NCI-H510A (cell line): ENCODE data around the gene TMEM18.

Source experiments
- DNase-seq: peaks from one replicate; lab custom pipeline; 2025; lab: John Stamatoyannopoulos, UW

Gene TMEM18

DNA sequence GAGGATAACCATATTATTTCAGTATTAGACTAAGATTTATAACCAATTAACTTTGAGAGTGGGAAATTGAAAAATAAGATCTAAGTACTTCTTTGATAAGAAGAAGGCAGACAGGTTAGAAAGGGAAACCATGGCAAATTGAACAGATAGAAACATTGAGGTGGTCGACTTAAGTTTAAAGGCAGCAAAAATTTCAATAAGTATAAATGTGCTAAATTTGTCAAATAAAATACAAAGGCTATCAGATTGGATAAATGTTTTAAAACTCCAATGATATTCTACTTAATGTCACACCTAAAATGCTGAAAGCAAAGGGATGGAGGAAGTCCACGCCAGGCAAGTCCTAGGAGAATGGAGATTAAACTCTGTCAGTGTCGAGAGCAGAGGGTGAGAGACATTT, 59.2 kb downstream of the TMEM18 start:
- DNase-seq, result no peak
